Stimulated activated memory B cell treated with anti-CD40 and anti-IgM and Interleukin-4, amounts not matched to agents 10 μg/mL and 1 μg/mL and 100 μg/mL, for 72 hours (primary cell): ENCODE results near the gene FPR2.
"Not testable (repeated sequence)": the region's sequence is repeated elsewhere in the genome, so short reads cannot be mapped to it uniquely, and the experiment has no call there.

Experiments
- ATAC-seq: fragments of 150-1000 bp; cut with Tn5 transposase; 2 replicates; pipeline ENCODE4 v1.10.0; 2021
- H3K27ac Mint-ChIP-seq: one replicate; pipeline ENCODE4 v1.8.0; 2022; ENCODE audit warnings: mild to moderate bottlenecking, mixed read lengths
- H3K27me3 Mint-ChIP-seq: one replicate; pipeline ENCODE4 v1.8.0; 2022; ENCODE audit warnings: mixed read lengths
- H3K36me3 Mint-ChIP-seq: one replicate; pipeline ENCODE4 v1.8.0; 2022; ENCODE audit warnings: mixed read lengths
- H3K4me1 Mint-ChIP-seq: one replicate; pipeline ENCODE4 v1.8.0; 2022; ENCODE audit warnings: mixed read lengths
- H3K4me3 Mint-ChIP-seq: one replicate; pipeline ENCODE4 v1.8.0; 2022; ENCODE audit warnings: mild to moderate bottlenecking, moderate library complexity, mixed read lengths
- H3K9me3 Mint-ChIP-seq: one replicate; pipeline ENCODE4 v1.8.0; 2022; ENCODE audit warnings: mixed read lengths

Gene FPR2

GRCh38 chr19:51755571-51755970 is 5.4 kb upstream of the FPR2 start:
- Mint-ChIP-seq H3K27me3 (peaks cover 9% of the 10 kb centered on the region), H3K4me3 (no peak overlapping the region), H3K27ac (no peak overlapping the region), H3K9me3 (peaks cover 14% of the 10 kb centered on the region), H3K4me1 (peaks cover 15% of the 10 kb centered on the region), H3K36me3 (no peaks in the 10 kb centered on the region)
- ATAC-seq = no peak

GRCh38 chr19:51761696-51762095 is 716 bp downstream of the FPR2 start:
- Mint-ChIP-seq H3K36me3 (no peaks in the 10 kb centered on the region), H3K4me3 (no peak overlapping the region), H3K27me3 (peaks cover 33% of the 10 kb centered on the region), H3K4me1 (no peaks in the 10 kb centered on the region), H3K9me3 (peaks cover 11% of the 10 kb centered on the region), H3K27ac (no peak overlapping the region)
- no peak for ATAC-seq

GRCh38 chr19:51765086-51765485 is 4.1 kb downstream of the FPR2 start:
- Mint-ChIP-seq H3K4me3 (no peak overlapping the region), H3K27ac (no peak overlapping the region), H3K9me3 (peaks cover 8% of the 10 kb centered on the region), H3K36me3 (no peaks in the 10 kb centered on the region), H3K4me1 (no peaks in the 10 kb centered on the region), H3K27me3 (peaks cover 33% of the 10 kb centered on the region)
- ATAC-seq = no peak

GRCh38 chr19:51766461-51766860 is 5.5 kb downstream of the FPR2 start:
- no peak overlapping the region for H3K4me3 Mint-ChIP-seq
- H3K4me1 Mint-ChIP-seq = peaks cover 2% of the 10 kb centered on the region
- no peaks in the 10 kb centered on the region for H3K36me3 Mint-ChIP-seq
- H3K27me3 Mint-ChIP-seq = peaks cover 30% of the 10 kb centered on the region
- peaks cover 8% of the 10 kb centered on the region for H3K9me3 Mint-ChIP-seq
- no peak overlapping the region for H3K27ac Mint-ChIP-seq
- ATAC-seq = no peak

- no peaks in the 10 kb centered on the region for H3K36me3 Mint-ChIP-seq
- no peak for ATAC-seq
- H3K4me1 Mint-ChIP-seq = peaks cover 6% of the 10 kb centered on the region
- peaks cover 9% of the 10 kb centered on the region for H3K9me3 Mint-ChIP-seq
- H3K27ac Mint-ChIP-seq = no peak overlapping the region
- H3K27me3 Mint-ChIP-seq = peaks cover 25% of the 10 kb centered on the region
- H3K4me3 Mint-ChIP-seq = no peak overlapping the region
Observed at GRCh38 chr19:51771376-51772130, 10.6 kb downstream of the FPR2 start.

- peaks cover 39% of the 10 kb centered on the region for H3K27me3 Mint-ChIP-seq
- peaks cover 12% of the 10 kb centered on the region for H3K9me3 Mint-ChIP-seq
- no peaks in the 10 kb centered on the region for H3K36me3 Mint-ChIP-seq
- peaks cover 9% of the 10 kb centered on the region for H3K4me1 Mint-ChIP-seq
- no peak overlapping the region for H3K27ac Mint-ChIP-seq
- ATAC-seq = no peak
- no peak overlapping the region for H3K4me3 Mint-ChIP-seq
Observed at GRCh38 chr19:51772977-51773376, 12.0 kb downstream of the FPR2 start.

- H3K4me1 Mint-ChIP-seq, H3K4me3 Mint-ChIP-seq, H3K36me3 Mint-ChIP-seq, H3K27ac Mint-ChIP-seq, ATAC-seq: not testable (repeated sequence)
- Mint-ChIP-seq H3K9me3 (peaks cover 12% of the 10 kb centered on the region), H3K27me3 (peaks cover 54% of the 10 kb centered on the region)
Observed at GRCh38 chr19:51776561-51776960, 15.6 kb downstream of the FPR2 start.

GRCh38 chr19:51777570-51778462 is 16.8 kb downstream of the FPR2 start:
- Mint-ChIP-seq H3K4me3 (no peak overlapping the region), H3K36me3 (no peaks in the 10 kb centered on the region), H3K9me3 (peaks cover 13% of the 10 kb centered on the region), H3K27me3 (peaks cover 62% of the 10 kb centered on the region), H3K27ac (no peak overlapping the region), H3K4me1 (peaks cover 5% of the 10 kb centered on the region)
- ATAC-seq = no peak

GRCh38 chr19:51779181-51779580 is 18.2 kb downstream of the FPR2 start:
- no peak for ATAC-seq
- Mint-ChIP-seq H3K27me3 (peaks cover 60% of the 10 kb centered on the region), H3K9me3 (peaks cover 9% of the 10 kb centered on the region)

GRCh38 chr19:51779703-51780102 is 18.7 kb downstream of the FPR2 start:
- Mint-ChIP-seq H3K4me3 (no peak overlapping the region), H3K27me3 (peaks cover 55% of the 10 kb centered on the region), H3K9me3 (peaks cover 9% of the 10 kb centered on the region), H3K36me3 (no peaks in the 10 kb centered on the region), H3K27ac (no peak overlapping the region), H3K4me1 (peaks cover 5% of the 10 kb centered on the region)
- ATAC-seq = no peak

More at GRCh38 chr19:51779181-51779580, 18.2 kb downstream of the FPR2 start:
- Mint-ChIP-seq H3K27ac (no peak overlapping the region), H3K36me3 (no peaks in the 10 kb centered on the region), H3K4me3 (no peak overlapping the region), H3K4me1 (peaks cover 5% of the 10 kb centered on the region)

- H3K27ac Mint-ChIP-seq = no peak overlapping the region
Observed at GRCh38 chr19:51780270-51780669, 19.3 kb downstream of the FPR2 start.

GRCh38 chr19:51781999-51782398 is 21.0 kb downstream of the FPR2 start:
- peaks cover 32% of the 10 kb centered on the region for H3K27me3 Mint-ChIP-seq
- no peak overlapping the region for H3K27ac Mint-ChIP-seq
- no peak overlapping the region for H3K4me3 Mint-ChIP-seq
- no peaks in the 10 kb centered on the region for H3K36me3 Mint-ChIP-seq
- peaks cover 5% of the 10 kb centered on the region for H3K4me1 Mint-ChIP-seq
- H3K9me3 Mint-ChIP-seq = peaks cover 4% of the 10 kb centered on the region
- ATAC-seq = no peak

More at GRCh38 chr19:51780270-51780669, 19.3 kb downstream of the FPR2 start:
- H3K4me3 Mint-ChIP-seq = no peak overlapping the region
- peaks cover 49% of the 10 kb centered on the region for H3K27me3 Mint-ChIP-seq
- H3K4me1 Mint-ChIP-seq = peaks cover 5% of the 10 kb centered on the region
- no peaks in the 10 kb centered on the region for H3K36me3 Mint-ChIP-seq
- peaks cover 7% of the 10 kb centered on the region for H3K9me3 Mint-ChIP-seq
- ATAC-seq = no peak

- no peaks in the 10 kb centered on the region for H3K4me1 Mint-ChIP-seq
- H3K4me3 Mint-ChIP-seq = no peak overlapping the region
- peaks cover 10% of the 10 kb centered on the region for H3K9me3 Mint-ChIP-seq
- no peaks in the 10 kb centered on the region for H3K36me3 Mint-ChIP-seq
- H3K27me3 Mint-ChIP-seq = peaks cover 18% of the 10 kb centered on the region
- no peak overlapping the region for H3K27ac Mint-ChIP-seq
- ATAC-seq = peak; percentile 47
Observed at GRCh38 chr19:51783372-51783771, 22.4 kb downstream of the FPR2 start.

GRCh38 chr19:51784109-51784785 is 23.3 kb downstream of the FPR2 start:
- Mint-ChIP-seq H3K27ac (no peak overlapping the region), H3K4me3 (no peak overlapping the region), H3K9me3 (peaks cover 12% of the 10 kb centered on the region), H3K36me3 (no peaks in the 10 kb centered on the region), H3K27me3 (peaks cover 10% of the 10 kb centered on the region), H3K4me1 (no peaks in the 10 kb centered on the region)
- no peak for ATAC-seq
